ENCODE measurements around the gene NAA16.
"Not testable (repeated sequence)": the region's sequence is repeated elsewhere in the genome, so short reads cannot be mapped to it uniquely, and the experiment has no call there.

- TF ChIP-seq, protein P1, sequence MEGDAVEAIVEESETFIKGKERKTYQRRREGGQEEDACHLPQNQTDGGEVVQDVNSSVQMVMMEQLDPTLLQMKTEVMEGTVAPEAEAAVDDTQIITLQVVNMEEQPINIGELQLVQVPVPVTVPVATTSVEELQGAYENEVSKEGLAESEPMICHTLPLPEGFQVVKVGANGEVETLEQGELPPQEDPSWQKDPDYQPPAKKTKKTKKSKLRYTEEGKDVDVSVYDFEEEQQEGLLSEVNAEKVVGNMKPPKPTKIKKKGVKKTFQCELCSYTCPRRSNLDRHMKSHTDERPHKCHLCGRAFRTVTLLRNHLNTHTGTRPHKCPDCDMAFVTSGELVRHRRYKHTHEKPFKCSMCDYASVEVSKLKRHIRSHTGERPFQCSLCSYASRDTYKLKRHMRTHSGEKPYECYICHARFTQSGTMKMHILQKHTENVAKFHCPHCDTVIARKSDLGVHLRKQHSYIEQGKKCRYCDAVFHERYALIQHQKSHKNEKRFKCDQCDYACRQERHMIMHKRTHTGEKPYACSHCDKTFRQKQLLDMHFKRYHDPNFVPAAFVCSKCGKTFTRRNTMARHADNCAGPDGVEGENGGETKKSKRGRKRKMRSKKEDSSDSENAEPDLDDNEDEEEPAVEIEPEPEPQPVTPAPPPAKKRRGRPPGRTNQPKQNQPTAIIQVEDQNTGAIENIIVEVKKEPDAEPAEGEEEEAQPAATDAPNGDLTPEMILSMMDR (IDR thresholded peaks at IDR 0.05): not testable (repeated sequence)
- not testable (repeated sequence) for TF ChIP-seq POLR2A (IDR thresholded peaks at IDR 0.05)
Measured at GRCh38 chr13:41356385-41356648, 45.2 kb downstream of the NAA16 start.
